Nucleus accumbens (tissue), 56 donors: Measurements from ENCODE around the gene PGAM5.
"Not testable (repeated sequence)": the region's sequence is repeated elsewhere in the genome, so short reads cannot be mapped to it uniquely, and the experiment has no call there.

Source experiments
- DNase-seq, 56 donors: peaks; one replicate each; lab custom pipeline; 2025; lab: John Stamatoyannopoulos, UW

PGAM5 gene

GRCh38 chr12:132687211-132688164 lies 23.2 kb upstream of the PGAM5 start, which contains the start of the genes POLE and PXMP2:
Gene POLE, minus strand, starts transcription at chr12:132687342. Its CDS starts 27 bp downstream, at chr12:132687315.
Gene PXMP2, plus strand, starts transcription at chr12:132687587. Its CDS starts 84 bp downstream, at chr12:132687671.
- DNase-seq = peak in 55 of 56 donors; percentile 47 to 96 (median 86)

- no peak for DNase-seq
Observed at GRCh38 chr12:132689227-132689626, 21.4 kb upstream of the PGAM5 start.

DNA sequence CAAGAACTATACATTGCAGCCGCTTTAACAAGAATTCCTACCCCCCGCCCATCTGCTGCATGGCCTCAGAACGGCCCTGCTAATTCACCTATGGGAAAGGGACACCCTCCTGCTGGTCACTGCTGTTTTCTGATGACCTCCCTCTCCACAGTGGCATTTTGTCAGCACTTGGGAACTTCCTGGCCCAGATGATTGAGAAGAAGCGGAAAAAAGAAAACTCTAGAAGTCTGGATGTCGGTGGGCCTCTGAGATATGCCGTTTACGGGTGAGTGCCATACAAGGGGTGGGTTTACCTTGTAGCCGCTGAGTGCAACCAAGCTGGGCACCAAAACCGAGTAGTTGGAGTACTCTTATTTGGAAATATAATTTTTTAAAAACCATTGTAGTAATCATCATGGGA lies 20.5 kb upstream of the PGAM5 start:
- DNase-seq = no peak

DNA sequence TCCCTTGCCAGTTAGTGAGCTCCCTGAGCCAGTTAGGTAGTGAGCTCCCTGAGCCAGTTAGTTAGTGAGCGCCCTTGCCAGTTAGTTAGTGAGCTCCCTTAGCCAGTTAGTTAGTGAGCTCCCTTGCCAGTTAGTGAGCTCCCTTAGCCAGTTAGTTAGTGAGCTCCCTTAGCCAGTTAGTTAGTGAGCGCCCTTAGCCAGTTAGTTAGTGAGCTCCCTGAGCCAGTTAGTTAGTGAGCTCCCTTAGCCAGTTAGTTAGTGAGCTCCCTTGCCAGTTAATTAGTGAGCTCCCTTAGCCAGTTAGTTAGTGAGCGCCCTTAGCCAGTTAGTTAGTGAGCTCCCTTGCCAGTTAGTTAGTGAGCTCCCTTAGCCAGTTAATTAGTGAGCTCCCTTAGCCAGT lies 18.6 kb upstream of the PGAM5 start:
- DNase-seq = not testable (repeated sequence)

DNA sequence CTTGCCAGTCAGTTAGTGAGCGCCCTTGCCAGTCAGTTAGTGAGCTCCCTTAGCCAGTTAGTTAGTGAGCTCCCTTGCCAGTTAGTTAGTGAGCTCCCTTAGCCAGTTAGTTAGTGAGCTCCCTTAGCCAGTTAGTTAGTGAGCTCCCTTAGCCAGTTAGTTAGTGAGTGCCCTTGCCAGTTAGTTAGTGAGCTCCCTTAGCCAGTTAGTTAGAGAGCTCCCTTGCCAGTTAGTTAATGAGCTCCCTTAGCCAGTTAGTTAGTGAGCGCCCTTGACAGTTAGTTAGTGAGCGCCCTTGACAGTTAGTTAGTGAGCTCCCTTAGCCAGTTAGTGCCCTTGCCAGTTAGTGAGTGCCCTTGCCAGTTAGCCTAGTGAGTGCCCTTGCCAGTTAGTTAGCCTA lies 15.8 kb upstream of the PGAM5 start:
- DNase-seq = not testable (repeated sequence)

- DNase-seq = no peak
Observed at GRCh38 chr12:132695431-132695830, 15.2 kb upstream of the PGAM5 start.

DNA sequence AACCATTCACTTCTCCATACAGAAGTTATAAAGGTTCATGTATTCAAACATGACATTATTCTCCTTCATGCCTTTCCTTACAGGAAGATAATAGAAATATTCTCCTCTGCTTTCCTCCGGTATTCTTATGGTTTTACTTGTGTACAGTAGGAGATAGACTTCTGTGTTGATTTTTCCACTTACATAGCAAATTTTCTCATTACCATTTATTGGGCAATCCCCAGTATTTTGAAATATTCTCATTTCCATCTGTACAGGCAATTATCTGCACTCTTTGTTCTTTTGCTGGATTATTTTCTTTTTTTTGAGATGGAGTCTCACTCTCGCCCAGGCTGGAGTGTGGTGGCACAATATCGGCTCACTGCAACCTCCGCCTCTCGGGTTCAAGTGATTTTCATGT lies 12.3 kb upstream of the PGAM5 start:
- no peak for DNase-seq

GRCh38 chr12:132700212-132700822 lies 10.3 kb upstream of the PGAM5 start:
- DNase-seq = no peak

DNA sequence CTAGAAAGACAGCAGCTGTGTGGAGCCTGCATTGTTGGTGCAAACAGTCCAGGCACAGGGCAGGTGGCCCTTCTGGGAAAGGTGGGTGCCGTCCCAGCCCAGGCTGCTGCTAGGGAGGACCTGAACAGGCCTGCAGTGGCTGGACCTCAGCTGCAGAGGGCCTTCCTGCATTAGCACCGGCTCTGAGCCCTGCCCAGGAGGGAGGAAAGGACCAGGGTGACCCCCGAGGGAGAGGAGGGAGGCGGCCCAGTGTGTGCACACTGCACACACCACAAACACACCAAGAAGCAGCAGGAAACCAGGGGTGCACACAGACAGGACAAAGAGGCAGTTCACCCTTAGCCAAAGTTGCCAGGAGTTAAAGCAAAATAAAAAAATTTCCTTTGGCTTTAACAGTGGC lies 8.0 kb upstream of the PGAM5 start:
- no peak for DNase-seq

DNA sequence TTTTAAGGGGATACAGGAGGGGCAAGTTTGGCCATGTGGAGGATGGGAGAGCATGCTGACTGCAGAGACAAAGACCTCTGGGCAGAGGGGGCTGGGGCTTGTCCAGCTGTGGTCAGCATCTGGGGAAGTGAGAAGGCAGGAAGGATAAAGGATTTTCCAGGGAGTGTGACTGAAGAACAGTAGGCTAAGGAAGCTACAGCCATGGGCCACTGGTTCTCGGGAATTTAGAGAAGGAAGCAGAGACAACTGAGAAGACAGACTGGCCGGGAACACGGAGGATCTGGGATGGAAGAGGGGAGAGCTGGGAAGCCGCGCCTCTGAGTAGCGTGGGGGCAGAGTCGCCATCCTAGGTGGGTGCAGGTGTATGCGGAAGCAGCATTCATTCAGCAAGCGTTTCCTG lies 7.0 kb upstream of the PGAM5 start:
- DNase-seq = no peak

DNA sequence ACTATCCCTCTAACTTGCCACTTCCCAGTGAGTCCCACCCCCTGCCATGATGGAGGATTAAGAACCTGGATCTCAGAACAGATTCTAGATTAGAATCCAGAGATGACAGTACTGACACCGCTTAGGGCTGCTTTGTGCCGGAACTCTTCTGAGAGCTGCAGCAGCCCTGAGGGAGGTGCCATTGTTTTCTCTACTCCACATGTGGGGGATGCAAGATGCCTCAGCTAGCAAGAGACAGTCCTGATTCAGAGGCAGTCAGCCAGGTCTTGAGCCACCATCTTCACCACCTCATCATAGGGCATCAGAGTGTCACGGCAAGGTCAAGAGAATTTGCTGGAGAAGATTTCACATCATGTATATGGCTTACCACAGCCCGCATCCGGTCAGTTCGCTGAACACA lies 3.4 kb upstream of the PGAM5 start:
- DNase-seq = no peak

- DNase-seq = no peak
Observed at GRCh38 chr12:132708150-132708549, 2.5 kb upstream of the PGAM5 start.

DNA sequence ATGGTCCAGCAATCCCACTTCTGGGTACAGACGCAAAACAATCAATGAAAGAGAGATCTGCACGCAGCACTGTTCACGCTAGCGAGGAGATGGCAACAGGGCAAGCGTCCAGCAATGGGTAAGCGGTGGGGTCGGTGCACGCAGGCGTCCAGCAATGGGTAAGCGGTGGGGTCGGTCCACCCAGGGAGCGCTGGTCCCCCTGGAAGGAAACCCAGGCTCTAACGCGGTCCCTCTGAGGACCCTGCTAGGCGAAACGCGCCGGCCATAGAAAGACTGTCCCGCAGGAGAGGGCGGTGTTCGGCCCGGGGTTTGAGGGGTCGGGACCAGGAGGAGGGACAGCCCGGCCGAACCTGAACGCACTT lies 618 bp upstream of the PGAM5 start:
- peak in 5 of 56 donors; percentile 26 to 51 (median 34) for DNase-seq

GRCh38 chr12:132711080-132711843 lies 620 bp downstream of the PGAM5 start:
- DNase-seq = peak in 5 of 56 donors; percentile 12 to 42 (median 34)

DNA sequence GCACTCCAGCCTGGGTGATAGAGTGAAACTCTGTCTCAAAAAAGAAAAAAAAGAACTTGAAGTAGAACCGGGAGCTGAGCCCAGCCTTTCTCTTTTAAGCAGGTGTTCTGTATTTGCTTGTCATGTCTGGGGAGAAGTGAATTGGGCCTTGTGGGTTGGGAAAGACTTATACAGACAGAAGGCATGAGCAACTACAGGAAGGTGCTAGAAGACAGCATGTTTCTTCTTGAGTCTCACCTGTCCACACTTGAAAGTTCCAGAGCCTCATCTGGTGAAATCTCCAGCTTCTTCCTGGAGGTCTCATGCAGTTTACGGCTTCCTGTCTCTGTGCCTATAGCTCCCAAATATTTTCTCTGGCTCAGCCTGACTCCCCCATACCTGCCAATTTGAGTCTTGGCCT lies 2.5 kb downstream of the PGAM5 start:
- DNase-seq = no peak

DNA sequence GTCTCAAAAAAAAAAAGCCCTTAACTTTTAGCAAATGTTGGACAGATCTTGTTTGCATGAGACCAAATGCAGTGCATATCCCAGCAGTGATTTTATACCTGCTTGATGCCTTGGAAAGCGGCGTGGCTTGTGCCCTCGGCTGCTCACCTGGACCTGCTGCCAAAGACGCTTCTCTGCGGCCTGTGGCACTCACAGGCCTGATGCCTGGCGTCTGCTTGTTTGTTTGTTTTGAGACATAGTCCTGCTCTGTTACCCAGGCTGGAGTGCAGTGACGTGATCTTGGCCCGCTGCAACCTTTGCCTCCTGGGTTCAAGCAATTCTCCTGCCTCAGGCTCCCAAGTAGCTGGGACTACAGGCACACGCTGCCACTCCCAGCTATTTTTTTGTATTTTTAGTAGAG lies 5.2 kb downstream of the PGAM5 start:
- DNase-seq = no peak

- no peak for DNase-seq
Observed at GRCh38 chr12:132716356-132716755, 5.7 kb downstream of the PGAM5 start.

DNA sequence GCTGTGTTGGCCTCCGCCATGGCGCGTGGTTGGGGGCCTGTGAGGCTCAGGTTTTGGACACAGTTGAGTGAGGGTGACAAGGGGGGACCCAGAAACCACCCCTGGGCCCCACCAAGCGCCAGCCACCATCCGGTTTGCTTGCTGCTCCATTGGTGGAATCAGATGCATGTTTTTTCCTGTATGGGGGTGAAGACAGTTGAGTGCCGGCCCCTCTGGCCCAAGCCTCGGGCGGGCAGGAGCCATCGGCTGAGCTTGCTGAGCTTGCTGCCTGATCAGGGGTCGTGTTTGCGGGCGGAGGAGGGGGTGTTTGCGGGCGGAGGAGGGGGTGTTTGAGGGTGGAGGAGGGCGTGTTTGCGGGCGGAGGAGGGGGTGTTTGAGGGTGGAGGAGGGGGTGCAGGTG lies 6.4 kb downstream of the PGAM5 start:
- DNase-seq = no peak

DNA sequence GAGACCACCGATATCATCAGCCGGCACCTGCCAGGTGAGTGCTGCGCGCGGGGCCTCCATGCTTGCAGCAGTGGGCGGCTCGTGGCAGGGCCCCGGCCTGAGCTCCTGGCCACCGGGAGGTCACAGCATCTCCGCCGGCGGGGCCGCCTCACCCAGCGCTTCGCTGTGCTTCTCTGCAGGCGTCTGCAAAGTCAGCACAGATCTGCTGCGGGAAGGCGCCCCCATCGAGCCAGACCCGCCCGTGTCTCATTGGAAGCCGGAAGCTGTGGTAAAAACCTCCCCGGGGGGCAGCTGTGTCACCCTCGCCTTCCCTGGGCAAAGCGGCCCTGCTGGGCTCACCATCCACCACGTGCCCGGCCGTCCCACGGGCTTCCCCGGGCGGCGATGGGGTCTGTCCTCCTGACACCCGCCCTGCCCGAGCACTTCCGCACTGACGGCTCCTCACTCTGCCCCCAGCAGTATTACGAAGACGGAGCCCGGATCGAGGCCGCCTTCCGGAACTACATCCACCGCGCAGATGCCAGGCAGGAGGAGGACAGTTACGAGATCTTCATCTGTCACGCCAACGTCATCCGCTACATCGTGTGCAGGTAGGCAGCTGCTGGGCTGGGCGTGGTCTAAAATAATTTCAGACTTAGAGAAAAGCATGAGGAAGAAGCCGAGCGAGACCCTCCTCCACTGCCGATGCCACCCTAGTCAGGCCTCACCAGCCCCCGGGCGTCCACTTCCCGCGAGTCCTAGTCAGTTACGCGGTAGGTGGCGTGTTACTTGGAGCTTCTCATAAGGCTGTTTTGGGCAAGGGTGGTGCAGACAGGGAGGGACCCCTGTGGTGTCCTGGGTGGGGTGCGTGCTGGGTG lies 7.1 kb downstream of the PGAM5 start:
- DNase-seq = no peak

GRCh38 chr12:132718644-132719043 lies 8.0 kb downstream of the PGAM5 start:
- DNase-seq = no peak
